A673 (cell line): ENCODE results near the gene SHQ1. TPM values are rescaled to one million over a fixed set of nuclear protein-coding genes. Genes with fewer than 3 reads are reported as not detected.
"Not testable (repeated sequence)": the region's sequence is repeated elsewhere in the genome, so short reads cannot be mapped to it uniquely, and the experiment has no call there.

Experiments
- BruUV-seq: library from RNA; stranded (reverse); fragments of 400-500 nt; replicated peaks from 2 replicates; lab custom pipeline; 2021; lab: Mats Ljungman, UMichigan
- CTCF ChIA-PET: fragments of 300-600 bp; sonication (Branson Sonifier 250); formaldehyde crosslinking; loops from one replicate; lab custom pipeline; 2022; ENCODE audit warnings: antibody characterized with exemption; lab: Charles Lee
- POLR2A ChIA-PET: fragments of 300-600 bp; sonication (Branson Sonifier 250); formaldehyde crosslinking; loops from one replicate; lab custom pipeline; 2022; ENCODE audit warnings: antibody characterized with exemption; ENCODE audit not compliant: low non-redundant PET; lab: Charles Lee
- DNase-seq: peaks from one replicate; pipeline ENCODE4 v3.0.0-alpha.2; 2015; ENCODE audit warnings: low spot score
- H3K27ac ChIP-seq: fragments of 200-600 bp; sonication (generic); 2 replicates; pipeline ENCODE4 v1.5.1; 2016; ENCODE audit warnings: mixed run types, low read depth, mild to moderate bottlenecking, mixed read lengths, antibody characterized with exemption, low read length; ENCODE audit not compliant: poor library complexity, severe bottlenecking
- H3K27me3 ChIP-seq: fragments of 200-600 bp; sonication (generic); replicated peaks from 2 replicates; pipeline ENCODE4 v1.6.1; 2017; ENCODE audit warnings: mixed run types, low read depth, mild to moderate bottlenecking, mixed read lengths, antibody characterized with exemption, low read length; ENCODE audit not compliant: insufficient read depth, poor library complexity
- H3K36me3 ChIP-seq: fragments of 200-600 bp; sonication (generic); 2 replicates; pipeline ENCODE4 v1.6.1; 2016; ENCODE audit warnings: mixed run types, mild to moderate bottlenecking, mixed read lengths, antibody characterized with exemption, low read length; ENCODE audit not compliant: insufficient read depth, poor library complexity, severe bottlenecking
- H3K4me1 ChIP-seq: fragments of 200-600 bp; sonication (generic); 2 replicates; pipeline ENCODE4 v1.6.1; 2017; ENCODE audit warnings: mixed run types, mild to moderate bottlenecking, mixed read lengths, antibody characterized with exemption, low read length; ENCODE audit not compliant: insufficient read depth, poor library complexity, severe bottlenecking
- H3K4me3 ChIP-seq: fragments of 200-600 bp; sonication (generic); 2 replicates; pipeline ENCODE4 v1.5.1; 2016; ENCODE audit warnings: low read depth, mixed run types, mild to moderate bottlenecking, mixed read lengths, low read length; ENCODE audit not compliant: poor library complexity, severe bottlenecking
- H3K9me3 ChIP-seq: fragments of 200-600 bp; sonication (generic); 2 replicates; pipeline ENCODE4 v1.6.1; 2016; ENCODE audit warnings: mixed run types, low read depth, mild to moderate bottlenecking, mixed read lengths, antibody characterized with exemption, low read length; ENCODE audit not compliant: poor library complexity, severe bottlenecking
- CTCF ChIP-seq: fragments of 300-800, 200-600 bp; sonication (generic); conservative IDR thresholded peaks from 2 replicates; pipeline ENCODE4 v1.5.1; 2017; ENCODE audit warnings: low read depth, mild to moderate bottlenecking, antibody characterized with exemption, low read length, moderate library complexity, mixed read lengths
- EZH2 ChIP-seq: fragments of 200-600 bp; sonication (generic); IDR thresholded peaks from 2 replicates; pipeline ENCODE4 v1.6.1; 2017; ENCODE audit warnings: borderline replicate concordance, low read depth, mild to moderate bottlenecking, mixed read lengths, antibody characterized with exemption, low read length; ENCODE audit not compliant: poor library complexity, severe bottlenecking
- intact Hi-C: fragments of 100-400 bp; cut with micrococcal nuclease; formaldehyde crosslinking; loops from one replicate; pipeline ENCODE4 v1.10.0; 2022; ENCODE audit not compliant: unreplicated experiment
- total RNA-seq: library from RNA; stranded (reverse); gene quantifications from 2 replicates; pipeline ENCODE4 v1.2.3, GENCODE V29; 2021

The SHQ1 gene
- total RNA-seq, 1 experiment from 2014 or later, result 24.3 TPM

- ChIA-PET CTCF (no interaction called here), POLR2A (no interaction called here)
- Histone ChIP-seq H3K27me3 (no peaks in the 10 kb centered on the region), H3K4me1 (no peaks in the 10 kb centered on the region), H3K9me3 (no peaks in the 10 kb centered on the region), H3K27ac (no peak overlapping the region), H3K36me3 (no peaks in the 10 kb centered on the region), H3K4me3 (no peak overlapping the region)
- TF ChIP-seq CTCF (no peak), EZH2 (no peak)
- DNase-seq, result no peak
- no TSS peak for BruUV-seq
- intact Hi-C loops, result no loop called here
These were observed 114.6 kb downstream of the SHQ1 start for GRCh38 chr3:72733676-72734075.

- H3K9me3 ChIP-seq, POLR2A ChIA-PET, BruUV-seq, CTCF ChIA-PET, DNase-seq, H3K27me3 ChIP-seq, H3K27ac ChIP-seq, H3K36me3 ChIP-seq, intact Hi-C loops, H3K4me1 ChIP-seq, H3K4me3 ChIP-seq: not testable (repeated sequence)
These were observed 115.4 kb downstream of the SHQ1 start for GRCh38 chr3:72732666-72733345.

GRCh38 chr3:72728958-72729467, 119.2 kb downstream of the SHQ1 start:
- no peaks in the 10 kb centered on the region for H3K9me3 ChIP-seq
- ChIA-PET POLR2A (no interaction called here), CTCF (no interaction called here)
- no TSS peak for BruUV-seq
- no peak overlapping the region for H3K27ac ChIP-seq
- H3K4me3 ChIP-seq, result no peak overlapping the region
- no peaks in the 10 kb centered on the region for H3K4me1 ChIP-seq
- TF ChIP-seq EZH2, result no peak
- TF ChIP-seq CTCF, result no peak
- no peak for DNase-seq
- no peaks in the 10 kb centered on the region for H3K27me3 ChIP-seq
- H3K36me3 ChIP-seq, result no peaks in the 10 kb centered on the region
- intact Hi-C loops, result no loop called here

- Histone ChIP-seq H3K4me1 (no peaks in the 10 kb centered on the region), H3K36me3 (no peaks in the 10 kb centered on the region), H3K27ac (no peak overlapping the region), H3K9me3 (no peaks in the 10 kb centered on the region), H3K4me3 (no peak overlapping the region), H3K27me3 (no peaks in the 10 kb centered on the region)
- BruUV-seq, result no TSS peak
- POLR2A ChIA-PET, result no interaction called here
- intact Hi-C loops, result no loop called here
- no peak for DNase-seq
- CTCF ChIA-PET, result no interaction called here
- TF ChIP-seq CTCF (no peak), EZH2 (no peak)
These were observed 119.8 kb downstream of the SHQ1 start for GRCh38 chr3:72728329-72728889.
